Measurements from ENCODE around the gene NME3.

- no peak for TF ChIP-seq ZNF274 (IDR thresholded peaks at IDR 0.05; ENCODE audit: low read depth, low read length)
- no peak for TF ChIP-seq SUZ12 (IDR thresholded peaks at IDR 0.05; ENCODE audit: extremely low read depth, insufficient read depth, insufficient read length)
- TF ChIP-seq YY1 (IDR thresholded peaks at IDR 0.05; ENCODE audit: insufficient read depth, insufficient read length) = no peak
Observed at GRCh38 chr16:1807626-1808025, 36.3 kb upstream of the NME3 start.

All from NT2/D1 (cell line).